Measurements from ENCODE around the gene PERM1.
"Not testable (repeated sequence)": the region's sequence is repeated elsewhere in the genome, so short reads cannot be mapped to it uniquely, and the experiment has no call there.

Gene PERM1

GRCh38 chr1:1019122-1019999 lies 37.5 kb upstream of the PERM1 start:
- peak overlapping the region; percentile 89 for H3K27ac ChIP-seq
- no peak for TF ChIP-seq ZFX (IDR thresholded peaks at IDR 0.05)
- TF ChIP-seq, protein P1, sequence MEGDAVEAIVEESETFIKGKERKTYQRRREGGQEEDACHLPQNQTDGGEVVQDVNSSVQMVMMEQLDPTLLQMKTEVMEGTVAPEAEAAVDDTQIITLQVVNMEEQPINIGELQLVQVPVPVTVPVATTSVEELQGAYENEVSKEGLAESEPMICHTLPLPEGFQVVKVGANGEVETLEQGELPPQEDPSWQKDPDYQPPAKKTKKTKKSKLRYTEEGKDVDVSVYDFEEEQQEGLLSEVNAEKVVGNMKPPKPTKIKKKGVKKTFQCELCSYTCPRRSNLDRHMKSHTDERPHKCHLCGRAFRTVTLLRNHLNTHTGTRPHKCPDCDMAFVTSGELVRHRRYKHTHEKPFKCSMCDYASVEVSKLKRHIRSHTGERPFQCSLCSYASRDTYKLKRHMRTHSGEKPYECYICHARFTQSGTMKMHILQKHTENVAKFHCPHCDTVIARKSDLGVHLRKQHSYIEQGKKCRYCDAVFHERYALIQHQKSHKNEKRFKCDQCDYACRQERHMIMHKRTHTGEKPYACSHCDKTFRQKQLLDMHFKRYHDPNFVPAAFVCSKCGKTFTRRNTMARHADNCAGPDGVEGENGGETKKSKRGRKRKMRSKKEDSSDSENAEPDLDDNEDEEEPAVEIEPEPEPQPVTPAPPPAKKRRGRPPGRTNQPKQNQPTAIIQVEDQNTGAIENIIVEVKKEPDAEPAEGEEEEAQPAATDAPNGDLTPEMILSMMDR (conservative IDR thresholded peaks at IDR 0.05), result peak; percentile 88

DNA sequence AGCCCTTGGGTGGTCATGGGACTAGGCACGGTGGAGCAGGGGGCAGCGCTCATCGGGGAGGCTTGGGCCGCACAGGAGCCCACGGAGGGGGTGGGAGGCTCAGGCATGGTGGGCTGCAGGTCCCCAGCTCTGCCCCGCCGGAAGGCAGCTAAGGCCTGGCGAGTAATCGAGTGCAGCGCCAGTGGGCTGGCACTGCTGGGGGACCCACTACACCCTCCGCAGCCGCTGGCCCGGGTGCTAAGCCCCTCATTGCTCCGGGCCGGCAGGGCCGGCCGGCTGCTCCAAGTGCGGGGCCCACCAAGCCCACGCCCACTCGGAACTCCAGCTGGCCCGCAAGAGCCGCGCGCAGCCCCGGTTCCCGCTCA lies 36.4 kb upstream of the PERM1 start:
- H3K27ac ChIP-seq, result not testable (repeated sequence)

DNA sequence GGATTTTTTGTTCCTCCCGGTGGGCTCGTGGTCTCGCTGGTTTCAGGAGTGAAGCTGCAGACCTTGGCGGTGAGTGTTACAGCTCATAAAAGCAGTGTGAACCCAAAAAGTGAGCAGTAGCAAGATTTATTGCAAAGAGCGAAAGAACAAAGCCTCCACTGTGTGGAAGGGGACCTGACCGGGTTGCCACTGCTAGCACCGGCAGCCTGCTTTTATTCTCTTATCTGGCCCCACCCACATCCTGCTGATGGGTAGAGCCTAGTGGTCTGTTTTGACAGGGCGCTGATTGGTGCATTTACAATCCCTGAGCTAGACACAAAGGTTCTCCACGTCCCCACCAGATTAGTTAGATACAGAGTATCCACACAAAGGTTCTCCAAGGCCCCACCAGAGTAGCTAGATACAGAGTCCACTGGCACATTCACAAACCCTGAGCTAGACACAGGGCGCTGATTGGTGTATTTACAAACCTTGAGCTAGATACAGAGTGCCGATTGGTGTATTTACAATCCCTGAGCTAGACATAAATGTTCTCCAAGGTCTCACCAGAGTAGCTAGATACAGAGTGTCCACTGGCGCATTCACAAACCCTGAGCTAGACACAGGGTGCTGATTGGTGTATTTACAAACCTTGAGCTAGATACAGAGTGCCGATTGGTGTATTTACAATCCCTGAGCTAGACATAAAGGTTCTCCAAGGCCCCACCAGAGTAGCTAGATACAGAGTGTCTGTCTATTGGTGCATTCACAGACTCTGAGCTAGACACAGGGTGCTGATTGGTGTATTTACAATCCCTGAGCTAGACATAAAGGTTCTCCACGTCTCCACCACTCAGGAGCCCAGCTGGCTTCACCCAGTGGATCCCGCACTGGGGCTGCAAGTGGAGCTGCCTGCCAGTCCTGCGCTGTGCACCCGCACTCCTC lies 35.8 kb upstream of the PERM1 start:
- not testable (repeated sequence) for H3K27ac ChIP-seq

GRCh38 chr1:1014799-1015681 lies 33.1 kb upstream of the PERM1 start:
- TF ChIP-seq, protein P1 (conservative IDR thresholded peaks at IDR 0.05), result no peak; the same call in 1 of the 2 replicates
- TF ChIP-seq ZFX (IDR thresholded peaks at IDR 0.05), result no peak
- H3K27ac ChIP-seq, result peak overlapping the region; percentile 80

GRCh38 chr1:1013922-1014648 lies 32.2 kb upstream of the PERM1 start:
- peak overlapping the region; percentile 80 for H3K27ac ChIP-seq
- TF ChIP-seq ZFX (IDR thresholded peaks at IDR 0.05), result peak; percentile 27; the same call in 1 of the 2 replicates
- TF ChIP-seq, protein P1 (conservative IDR thresholded peaks at IDR 0.05), result no peak

- peak within 1 kb of the TSS; percentile 80 for H3K27ac ChIP-seq
- TF ChIP-seq, protein P1 (conservative IDR thresholded peaks at IDR 0.05), result no peak
- TF ChIP-seq ZFX (IDR thresholded peaks at IDR 0.05), result no peak
Measured at GRCh38 chr1:1013105-1013921, 31.4 kb upstream of the PERM1 start, which contains the start of gene ISG15. ISG15 (plus strand) TSS chr1:1013497; CDS start chr1:1013574, 77 bp downstream.

DNA sequence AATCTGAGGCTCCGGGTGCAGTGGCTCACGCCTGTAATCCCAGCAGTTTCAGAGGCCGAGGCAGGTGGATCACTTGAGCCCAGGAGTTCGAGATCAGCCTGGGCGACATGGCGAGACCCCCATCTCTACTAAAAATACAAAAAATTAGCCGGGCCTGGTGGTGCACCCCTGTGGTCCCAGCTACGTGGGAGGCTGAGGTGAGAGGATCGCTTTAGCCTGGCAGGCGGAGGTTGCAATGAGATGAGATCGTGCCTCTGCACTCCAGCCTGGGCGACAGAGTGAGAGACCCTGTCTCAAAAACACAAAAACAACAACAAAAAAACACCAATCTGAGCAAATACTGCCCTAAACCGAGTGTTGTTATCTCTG lies 30.8 kb upstream of the PERM1 start:
- H3K27ac ChIP-seq, result peak overlapping the region; percentile 80
